GM19467 (cell line): Measurements from ENCODE around the gene RMND5A.

ENCODE experiments used
- ATAC-seq: cut with Tn5 transposase; IDR thresholded peaks from one replicate; pipeline ENCODE4 v1.9.1; 2021; ENCODE audit warnings: mild to moderate bottlenecking, moderate library complexity; ENCODE audit not compliant: unreplicated experiment

RMND5A gene

DNA sequence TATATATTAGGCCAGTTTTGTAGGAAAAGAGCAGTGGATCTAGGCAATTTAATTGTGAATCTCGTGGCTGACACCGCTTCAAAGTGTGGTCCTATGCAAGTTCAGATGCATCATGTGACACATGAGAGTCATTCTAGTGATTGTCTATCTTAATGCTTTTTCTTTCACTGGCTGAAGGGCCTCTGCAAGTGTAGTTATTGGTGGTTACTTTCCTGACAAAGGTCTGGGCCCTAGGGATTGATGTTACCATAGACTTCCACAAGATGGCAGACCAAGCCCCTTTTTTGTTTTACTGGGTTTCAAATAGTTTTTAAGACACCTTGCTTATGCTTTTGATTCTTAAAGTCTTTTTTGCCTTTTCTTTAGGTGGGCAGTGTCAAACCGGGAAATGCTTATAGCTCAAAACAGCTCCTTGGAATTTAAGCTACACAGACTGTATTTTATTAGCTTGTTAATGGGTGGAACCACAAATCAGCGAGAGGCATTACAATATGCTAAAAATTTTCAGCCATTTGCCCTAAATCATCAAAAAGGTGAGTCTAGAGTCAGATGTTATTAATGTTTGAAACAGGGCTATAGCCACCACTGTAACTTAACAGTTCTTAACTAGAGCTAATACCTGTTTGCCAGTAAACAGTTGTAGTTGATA, 44.7 kb downstream of the RMND5A start:
- peak; percentile 59 for ATAC-seq

DNA sequence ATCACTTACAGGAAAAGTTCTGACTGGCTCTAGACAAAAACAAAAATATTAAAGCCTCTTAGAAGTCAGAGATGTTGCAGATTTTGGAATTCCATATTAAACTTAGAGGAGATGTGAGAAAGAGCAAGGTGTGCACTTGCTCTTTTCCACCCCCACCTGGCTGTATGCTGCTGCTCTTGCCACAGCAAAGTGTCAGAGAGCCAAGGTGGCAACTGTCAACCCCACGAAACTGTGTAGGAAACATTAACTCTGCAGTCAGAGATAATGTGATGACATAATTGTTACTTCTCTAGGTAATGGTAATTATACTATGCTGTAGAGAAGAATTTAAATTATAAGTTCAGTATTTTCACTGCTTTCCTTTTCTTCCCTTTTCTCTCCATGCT, 45.2 kb downstream of the RMND5A start:
- ATAC-seq, result no peak

DNA sequence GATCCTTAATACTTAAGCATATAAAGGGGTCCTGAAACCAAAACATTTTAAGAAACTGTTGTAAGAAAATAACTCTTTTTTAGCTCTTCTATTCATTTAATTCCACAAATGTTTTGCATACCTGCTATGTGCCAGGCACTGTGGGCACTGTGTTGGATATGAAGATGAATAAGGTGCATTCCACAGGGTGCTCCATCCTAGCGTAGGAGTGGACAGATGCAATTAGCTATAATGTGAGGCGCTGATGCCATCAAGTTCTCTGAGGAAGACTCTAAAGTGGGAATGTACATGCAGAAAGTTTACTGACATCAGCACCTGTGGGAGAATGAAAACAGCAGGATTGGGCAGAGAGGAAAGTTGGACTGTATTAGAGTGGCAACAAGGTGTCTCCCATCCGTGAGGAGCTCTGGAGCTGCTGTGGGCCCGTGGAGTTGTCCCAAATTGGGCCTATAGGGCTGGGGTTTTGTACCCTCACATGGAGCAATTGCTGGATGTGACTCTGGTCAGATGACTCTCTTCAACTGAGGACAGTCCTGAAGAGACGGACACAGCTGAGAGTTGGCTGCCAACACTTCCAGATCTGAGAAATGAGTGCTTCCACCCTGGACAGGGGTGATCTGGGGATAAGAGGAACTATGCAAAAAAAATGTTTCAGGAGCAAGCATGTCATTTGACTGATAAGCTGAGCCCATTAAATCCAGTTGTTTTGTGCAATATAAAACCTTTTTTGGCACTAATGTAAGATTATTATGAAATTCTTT, 48.3 kb downstream of the RMND5A start:
- ATAC-seq, result no peak

DNA sequence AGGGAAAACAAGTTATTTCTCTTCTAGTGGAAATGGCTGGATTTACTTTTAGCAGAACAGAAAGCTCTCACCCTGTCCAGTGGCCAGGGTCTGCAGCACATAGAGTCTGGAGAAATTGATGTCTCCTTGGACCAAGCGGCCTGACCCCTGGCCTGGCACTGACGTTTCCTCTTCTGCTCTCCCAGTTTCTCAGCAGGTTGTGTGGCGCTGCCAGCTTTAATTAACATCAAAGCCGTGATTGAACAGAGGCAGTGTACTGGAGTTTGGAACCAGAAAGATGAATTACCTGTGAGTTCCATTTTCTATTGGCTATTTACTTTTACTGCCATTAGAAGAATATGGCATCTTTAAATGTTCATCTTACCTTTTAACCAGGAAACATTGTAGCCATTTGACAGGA, 49.7 kb downstream of the RMND5A start:
- no peak for ATAC-seq

DNA sequence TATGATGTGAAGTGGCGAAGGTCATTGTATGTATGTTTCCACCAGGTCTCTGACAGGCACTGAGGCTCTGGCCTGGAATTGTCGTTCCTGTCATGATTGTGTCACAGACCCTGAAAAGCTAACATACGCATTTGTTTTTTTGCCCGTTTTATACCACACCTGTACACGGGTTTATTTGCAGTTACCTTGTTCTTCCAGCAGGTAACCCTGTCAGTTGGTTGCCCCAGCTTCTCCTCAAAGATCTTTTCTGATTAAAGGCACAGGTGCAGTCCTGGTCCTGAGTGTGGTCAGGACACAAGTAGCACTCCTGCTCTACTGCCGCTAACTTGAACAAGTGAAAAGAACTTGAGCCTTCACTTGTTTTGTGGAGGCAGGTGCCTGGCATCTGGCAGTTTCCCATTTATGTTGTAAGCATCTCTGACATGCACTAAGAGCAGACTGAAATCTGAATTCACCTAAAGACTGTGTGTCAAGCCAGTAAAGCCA, 50.8 kb downstream of the RMND5A start:
- no peak for ATAC-seq

DNA sequence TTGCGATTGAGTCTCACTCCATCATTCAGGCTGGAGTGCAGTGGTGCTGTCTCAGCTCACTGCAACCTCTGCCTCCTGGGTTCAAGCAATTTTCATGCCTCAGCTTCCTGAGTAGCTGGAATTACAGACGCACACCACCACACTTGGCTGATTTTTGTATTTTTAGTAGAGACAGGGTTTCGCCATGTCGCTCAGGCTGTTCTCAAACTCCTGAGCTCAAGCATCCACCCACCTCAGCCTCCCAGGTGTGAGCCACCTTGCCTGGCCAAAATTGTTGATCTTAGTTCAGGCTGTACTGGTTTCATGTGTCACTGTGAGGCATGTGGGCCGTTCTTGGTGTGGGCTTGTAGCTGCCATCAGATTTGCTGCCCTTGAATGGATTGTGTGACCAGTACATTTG, 52.5 kb downstream of the RMND5A start:
- ATAC-seq, result no peak

DNA sequence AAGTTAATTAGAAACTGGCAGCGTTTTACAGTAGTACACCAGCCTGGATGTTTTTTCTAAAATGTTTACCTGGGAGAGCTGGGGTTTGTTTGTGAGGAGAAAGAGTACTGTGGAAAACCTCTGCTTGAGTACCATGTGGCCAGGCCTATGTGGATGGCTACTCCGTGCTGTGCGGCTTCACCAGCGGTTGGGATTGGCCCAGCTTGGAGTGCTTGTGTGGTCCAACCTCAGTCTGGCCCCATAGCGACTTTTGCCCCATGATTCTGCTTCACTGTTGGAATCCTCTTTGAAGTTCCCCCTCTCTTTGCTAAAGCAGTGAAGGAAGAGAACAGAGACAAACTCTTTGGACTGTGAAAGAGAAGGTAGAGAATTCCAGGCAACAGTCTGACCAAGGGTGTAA, 54.8 kb downstream of the RMND5A start:
- ATAC-seq, result no peak

DNA sequence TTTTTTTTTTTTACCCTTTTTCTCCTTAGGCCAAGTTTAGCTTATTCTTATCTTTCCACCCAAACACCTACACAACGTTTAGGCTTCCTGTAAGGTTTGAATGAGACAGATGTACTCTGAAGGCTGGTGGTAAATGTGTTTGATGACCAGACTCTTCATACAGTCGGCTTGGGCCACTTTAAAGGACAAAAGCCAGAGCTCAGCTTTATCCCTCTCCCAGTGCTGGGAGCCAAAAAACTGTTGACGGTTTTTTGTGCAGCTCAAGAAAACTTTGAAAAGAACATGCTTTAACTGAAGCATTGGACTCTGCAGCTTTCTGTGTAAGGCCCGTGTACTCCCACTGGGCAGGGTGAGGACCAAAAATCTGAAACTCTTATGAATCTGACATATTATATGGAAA, 55.2 kb downstream of the RMND5A start:
- no peak for ATAC-seq

DNA sequence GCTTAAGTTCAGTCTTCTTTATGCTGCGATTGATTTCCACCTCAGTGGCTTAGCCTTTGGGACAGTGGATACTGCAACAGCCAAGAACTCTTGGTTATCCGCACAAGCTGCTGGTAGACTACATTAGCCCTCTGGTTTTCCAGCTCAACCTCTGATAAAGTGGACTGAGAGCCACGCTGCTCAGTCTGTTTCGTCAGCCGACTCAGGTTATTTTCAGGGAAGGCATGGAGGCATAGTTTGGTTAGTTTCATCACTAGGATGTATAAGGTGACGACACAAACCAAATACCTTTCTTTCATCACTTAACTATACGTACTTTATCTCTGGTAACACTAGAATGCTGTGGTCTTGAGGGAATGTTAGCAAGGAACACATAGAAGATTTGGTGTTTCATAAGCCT, 56.4 kb downstream of the RMND5A start:
- no peak for ATAC-seq

DNA sequence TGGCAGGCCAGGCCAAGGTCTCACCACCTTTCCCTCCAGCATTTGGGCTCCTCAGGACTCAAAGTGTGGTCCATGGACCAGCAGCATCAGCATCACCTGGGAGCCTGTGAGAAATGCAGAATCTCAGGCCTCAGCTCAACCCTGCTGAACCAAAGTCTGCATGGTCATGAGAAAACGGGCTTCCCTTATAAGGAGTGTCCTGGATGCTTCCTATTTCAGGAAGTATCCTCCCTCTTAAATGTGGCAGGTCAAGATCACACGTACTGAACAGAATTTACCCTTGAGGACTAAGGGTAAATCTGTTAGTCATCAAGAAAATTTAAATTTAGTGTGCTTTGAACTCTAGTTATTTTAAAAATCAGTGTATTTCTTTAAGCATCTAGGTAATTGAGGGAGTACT, 58.9 kb downstream of the RMND5A start:
- no peak for ATAC-seq

DNA sequence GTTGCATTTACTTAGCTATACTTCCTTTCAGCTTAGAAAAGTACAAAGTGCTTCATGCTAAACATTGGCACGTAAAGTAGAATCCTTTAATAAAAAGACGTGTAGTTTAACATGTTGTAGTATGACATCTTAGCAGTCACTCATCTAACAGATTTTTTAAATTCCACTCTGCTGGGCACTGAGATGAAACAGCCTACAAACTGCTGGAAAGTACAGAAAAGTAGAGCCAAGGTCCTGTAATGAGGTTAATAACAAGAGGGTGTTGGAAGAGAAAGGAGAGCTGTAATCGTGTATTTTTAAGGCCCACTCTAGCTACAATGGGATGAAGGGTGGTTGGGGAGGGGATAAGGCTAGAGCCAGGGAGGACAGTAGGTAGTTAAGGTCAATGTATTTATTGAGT, 59.9 kb downstream of the RMND5A start:
- no peak for ATAC-seq

DNA sequence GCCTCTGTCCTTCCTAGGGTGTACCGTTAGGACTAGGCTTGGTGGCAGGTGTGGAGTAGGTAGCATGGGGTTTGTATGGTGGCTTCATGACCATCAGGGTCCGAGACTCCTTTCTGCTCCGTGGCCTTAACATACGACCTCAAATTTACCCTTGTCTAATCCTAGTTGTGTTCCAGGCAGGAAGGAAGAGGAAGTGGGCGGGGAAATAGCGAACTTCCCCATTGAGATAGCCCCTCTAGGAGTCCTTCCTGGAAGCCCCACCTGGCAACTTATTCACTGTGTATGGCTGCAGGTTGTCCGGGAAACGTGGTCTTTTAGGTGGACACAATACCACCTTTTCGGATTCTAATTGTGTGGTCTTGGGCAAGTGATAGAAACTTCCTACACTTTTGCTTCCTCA, 61.3 kb downstream of the RMND5A start:
- no peak for ATAC-seq

DNA sequence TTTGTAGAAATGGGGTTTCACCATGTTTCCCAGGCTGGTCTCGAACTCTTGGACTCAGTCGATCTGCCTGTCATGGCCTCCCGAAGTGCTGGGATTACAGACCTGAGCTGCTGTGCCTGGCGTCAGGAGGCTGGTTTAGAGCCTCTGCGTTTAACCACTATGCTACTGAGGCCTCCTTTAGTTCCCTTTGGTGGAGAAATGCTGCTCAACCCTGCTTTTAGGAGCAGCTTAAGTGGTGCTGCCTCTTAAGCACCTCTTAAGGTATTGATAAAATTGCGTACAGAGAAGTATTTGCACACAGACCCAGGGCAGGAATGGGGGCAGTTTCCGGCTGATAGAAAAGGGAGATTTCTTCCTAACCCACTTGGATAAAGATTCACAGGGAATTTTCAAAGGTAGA, 62.7 kb downstream of the RMND5A start:
- ATAC-seq, result no peak

DNA sequence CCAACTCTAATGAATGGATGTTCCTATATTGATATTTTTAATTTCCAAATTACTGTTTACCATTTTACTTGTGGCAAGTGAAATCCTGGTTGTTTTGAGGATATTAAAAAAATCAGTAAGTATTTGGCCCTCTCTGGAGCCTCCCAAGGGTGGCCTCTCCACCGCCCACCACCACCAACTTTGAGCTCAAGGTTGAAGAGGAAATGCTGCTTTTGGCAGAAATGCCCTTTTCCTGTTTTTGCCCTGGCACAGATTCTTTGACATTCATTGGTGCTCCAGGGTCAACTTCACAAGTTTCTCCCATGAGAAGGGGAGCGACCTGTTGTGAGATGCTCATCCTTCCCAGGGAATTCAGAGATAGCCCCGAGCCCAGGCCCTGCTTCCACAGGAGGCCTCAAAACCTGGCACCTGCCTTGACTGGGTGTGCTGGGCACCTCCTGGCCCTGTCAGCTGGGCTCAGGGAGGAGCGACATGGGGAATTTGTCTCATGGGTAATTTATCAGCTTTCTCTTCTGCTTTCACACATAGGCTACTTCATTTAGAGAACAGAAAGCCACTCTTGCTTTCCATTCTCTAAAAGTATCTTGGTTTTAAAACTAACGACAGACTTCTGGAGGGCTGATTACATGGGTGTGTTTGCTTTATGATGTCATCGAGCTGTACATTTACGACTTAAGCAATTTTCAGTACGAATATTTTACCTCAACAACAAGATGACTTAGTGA, 63.7 kb downstream of the RMND5A start:
- peak; percentile 92 for ATAC-seq

DNA sequence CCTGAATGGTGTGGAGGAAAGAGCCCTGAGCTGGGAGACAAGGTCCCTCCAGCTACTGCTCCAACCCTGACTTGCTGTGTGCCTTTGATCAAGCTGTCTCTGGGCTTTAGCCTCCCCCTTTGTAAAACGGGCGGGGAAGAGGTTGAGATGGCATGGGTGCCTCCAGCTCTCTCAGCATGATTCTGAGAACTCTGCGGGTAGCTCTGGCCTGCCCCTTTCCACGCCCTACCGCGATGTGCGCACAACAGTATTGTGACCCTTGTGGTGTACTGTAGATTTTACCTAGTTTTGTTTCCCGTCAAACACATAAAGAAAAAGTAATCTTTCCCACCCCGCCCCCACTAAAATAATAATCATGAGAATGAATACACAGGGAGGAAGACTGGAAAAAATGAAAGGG, 65.4 kb downstream of the RMND5A start:
- ATAC-seq, result no peak

DNA sequence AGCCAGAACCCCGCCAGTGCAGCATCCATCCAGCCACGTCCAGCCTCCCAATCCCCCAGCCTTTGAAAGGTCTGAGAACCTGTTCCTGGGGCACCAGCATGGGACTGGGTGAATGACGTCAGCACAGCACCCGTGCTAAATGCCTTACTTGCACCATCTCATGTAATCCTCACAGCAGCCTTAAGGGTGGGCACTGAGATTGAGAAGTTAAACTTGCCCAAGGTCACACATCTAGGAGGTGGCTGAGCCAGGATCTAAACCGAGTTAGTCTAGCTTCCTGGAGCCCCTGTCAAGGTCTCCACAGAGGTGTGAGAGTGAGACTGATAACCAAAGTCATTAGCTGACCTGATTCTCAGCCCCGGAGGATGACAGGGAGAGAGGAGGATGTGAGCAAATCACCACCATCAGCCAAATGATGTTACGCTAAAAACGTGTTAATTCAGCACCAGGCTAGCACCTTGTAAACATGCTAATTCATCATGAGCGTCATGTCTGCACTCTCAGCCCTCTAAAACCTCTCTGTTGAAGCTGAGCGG, 66.0 kb downstream of the RMND5A start:
- no peak for ATAC-seq

DNA sequence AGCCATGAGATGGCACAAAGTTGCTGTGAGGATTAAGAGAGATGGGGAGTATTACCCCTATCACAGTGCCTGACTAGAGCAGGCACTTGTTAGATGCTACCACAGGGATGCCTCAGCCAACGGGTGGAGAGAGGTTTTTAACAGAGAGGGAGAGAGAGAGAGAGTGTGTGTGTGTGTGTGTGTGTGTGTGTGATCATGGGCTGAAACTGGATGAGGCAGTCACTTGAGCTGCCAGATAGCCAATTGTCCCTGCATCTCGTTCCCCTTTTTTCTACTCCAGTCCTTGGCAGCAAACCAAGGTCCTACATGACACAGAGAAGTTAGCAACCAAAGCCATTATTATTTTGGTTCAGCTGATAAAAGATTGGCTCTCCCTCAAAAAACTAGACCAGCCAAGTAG, 67.6 kb downstream of the RMND5A start:
- ATAC-seq, result no peak

DNA sequence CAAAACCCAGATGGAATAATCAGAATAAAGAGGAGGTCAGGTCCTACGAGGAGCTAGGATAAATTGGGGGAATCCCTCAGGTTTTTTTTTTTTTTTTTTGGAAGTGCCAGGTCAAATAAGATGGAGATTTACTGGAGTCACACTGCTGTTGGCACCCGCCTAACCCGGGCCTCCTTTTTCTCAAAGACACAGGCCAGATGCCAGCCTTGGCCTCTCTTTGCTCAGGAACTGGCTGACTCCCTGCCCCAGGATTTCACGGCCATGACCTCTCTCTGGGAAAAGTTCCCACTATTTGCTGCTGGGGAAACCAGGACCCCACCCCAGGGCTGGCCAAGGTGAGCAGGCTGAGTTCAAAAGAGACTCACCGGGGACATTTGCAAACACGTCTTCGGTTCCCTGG, 68.1 kb downstream of the RMND5A start:
- no peak for ATAC-seq

DNA sequence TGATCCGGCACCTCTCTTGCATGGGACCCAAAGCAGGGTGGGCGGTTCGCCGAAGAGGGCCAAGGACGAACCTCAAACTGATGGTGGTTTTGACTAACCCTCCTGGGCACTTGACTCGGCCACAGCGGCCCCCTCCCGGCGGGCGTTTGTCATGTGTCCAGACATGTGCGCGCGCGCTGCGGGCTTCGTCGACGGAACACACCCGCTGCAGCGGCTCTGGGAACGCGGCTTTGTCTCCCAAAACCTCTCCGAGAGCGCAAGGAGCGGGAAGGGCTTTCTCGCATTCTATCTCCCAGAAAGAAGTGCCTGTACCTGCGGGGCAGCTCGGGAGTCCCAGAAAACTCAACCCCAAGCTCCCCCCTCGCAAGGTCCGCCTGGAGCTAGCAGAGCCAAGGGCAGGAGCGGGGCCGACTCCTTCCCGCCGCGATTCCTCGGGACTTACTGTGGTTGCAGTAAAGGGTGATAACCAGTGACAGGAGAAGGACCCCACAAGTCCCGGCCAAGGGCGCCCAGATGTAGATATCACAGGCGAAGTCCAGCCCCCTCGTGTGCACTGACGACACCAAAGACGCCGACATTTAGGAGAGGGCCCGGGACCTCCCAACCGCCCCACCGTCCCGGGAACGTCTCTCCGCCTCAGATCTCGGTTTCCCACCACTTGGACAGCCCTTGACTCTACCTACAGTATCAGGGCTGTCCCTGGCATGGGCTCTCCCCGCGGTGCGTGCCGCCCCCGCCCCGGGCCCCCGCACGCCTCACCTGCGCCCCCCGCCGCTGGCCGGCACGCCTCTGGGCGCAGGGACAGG, 69.0 kb downstream of the RMND5A start:
- ATAC-seq, result no peak

DNA sequence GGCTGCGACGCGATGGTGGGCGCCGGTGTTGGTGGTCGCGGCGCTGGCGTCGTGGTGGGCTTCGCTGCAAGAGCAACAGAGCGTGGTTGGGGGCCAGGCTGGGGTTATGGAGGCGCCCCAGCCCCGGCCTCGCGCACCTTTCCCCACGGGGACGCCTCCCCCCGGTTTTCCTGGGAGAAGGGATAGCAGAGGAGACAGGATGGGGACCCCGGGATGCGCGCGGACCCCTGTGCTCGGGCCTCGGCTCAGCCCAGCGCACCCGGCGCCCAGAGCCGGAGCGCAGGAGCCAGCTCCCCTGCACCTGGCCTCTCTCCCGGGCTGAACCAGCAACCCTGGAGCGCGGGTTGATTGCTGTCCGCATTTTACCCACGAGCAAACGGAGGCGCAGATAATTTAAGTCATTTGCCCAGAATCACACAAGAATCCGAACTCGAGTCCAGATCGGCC, 69.6 kb downstream of the RMND5A start:
- ATAC-seq, result no peak

DNA sequence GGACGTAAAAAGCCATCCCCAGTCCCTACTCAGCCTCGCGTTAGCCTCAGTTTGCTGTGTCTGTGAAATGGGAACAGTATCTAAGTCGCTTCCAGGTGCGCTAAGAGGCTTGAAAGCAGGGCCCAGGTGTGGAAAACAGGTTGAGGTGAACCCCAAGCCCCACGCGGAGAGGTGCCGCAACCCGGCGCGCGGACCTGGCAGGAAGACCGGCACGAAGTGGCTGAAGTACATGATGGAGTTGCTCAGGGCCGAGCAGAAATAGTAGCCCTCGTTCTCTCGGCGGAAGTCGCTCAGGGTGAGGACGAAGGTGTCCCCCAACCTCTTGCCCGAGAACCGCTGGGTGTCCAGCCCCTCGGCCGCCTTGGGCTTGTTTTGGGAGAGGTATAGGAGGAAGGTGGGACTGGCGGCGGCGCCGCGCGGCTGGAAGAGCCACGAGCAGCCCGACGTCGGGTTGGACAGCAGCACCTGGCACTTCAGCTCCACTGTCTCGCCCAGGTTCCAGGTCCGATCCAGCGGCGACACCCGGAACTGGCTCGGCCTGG, 70.1 kb downstream of the RMND5A start:
- ATAC-seq, result no peak
